Ramos (cell line): ENCODE results near the gene SLC7A7.
"Not testable (repeated sequence)": the region's sequence is repeated elsewhere in the genome, so short reads cannot be mapped to it uniquely, and the experiment has no call there.

Experiments used
- in situ Hi-C: fragments of 300-500 bp; cut with MboI; formaldehyde crosslinking; loops from one replicate; pipeline ENCODE4 v1.14.3; 2022; ENCODE audit warnings: low sequenced_read_pairs; ENCODE audit not compliant: unreplicated experiment

The SLC7A7 gene

DNA sequence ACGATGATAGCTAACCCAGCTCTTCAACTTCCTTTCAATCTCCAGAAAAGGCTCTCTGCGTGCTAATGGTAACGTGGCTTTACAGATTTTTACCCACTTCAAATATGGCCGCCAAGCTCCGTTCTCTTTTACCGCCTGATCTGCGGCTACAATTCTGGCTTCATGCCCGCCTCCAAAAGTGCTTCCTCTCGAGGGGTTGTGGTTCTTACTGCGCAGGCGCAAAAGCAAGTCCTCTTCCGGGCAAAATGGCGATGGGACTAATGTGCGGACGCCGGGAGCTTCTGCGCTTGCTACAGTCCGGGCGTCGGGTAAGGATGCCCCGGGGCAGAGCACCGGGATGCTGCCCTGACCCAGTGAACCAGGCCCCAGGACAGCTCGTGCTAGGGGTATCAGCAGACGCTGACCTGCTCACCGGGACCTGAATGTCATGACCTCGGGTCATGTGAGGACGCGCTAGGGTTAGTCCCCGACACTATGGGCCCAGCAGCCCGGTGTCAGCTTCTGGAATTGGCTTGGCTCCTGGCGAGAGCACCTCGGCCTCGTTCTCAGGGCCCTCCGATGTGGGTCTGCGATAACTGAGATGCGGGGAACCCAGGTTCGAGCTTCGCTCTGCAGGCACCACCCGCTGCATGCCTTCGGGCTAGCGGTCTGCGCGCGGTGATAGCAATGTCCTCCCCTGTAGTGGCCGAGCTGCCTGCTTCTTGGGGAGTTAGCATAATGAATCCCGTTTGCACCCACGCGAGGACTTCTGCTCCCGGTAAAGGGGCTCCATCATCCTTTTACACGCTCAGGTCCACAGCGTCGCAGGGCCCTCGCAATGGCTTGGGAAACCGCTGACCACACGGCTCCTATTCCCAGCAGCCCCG is 48.5 kb downstream of the SLC7A7 start, which contains the start of gene OXA1L:
Gene OXA1L (plus strand): TSS at position 232 of the 866 bp plus-strand sequence. CDS start 14 bp downstream, at position 246.
- in situ Hi-C loops: no loop called here

GRCh38 chr14:22764382-22764781 is 50.9 kb downstream of the SLC7A7 start:
- in situ Hi-C loops: no loop called here

- in situ Hi-C loops: no loop called here
Observed at GRCh38 chr14:22761734-22762133, 53.5 kb downstream of the SLC7A7 start.

GRCh38 chr14:22757972-22758650 is 57.1 kb downstream of the SLC7A7 start:
- in situ Hi-C loops: not testable (repeated sequence)

- in situ Hi-C loops: no loop called here
Observed at GRCh38 chr14:22753586-22753985, 61.6 kb downstream of the SLC7A7 start.

- in situ Hi-C loops: no loop called here
Observed at GRCh38 chr14:22752422-22752821, 62.8 kb downstream of the SLC7A7 start.

GRCh38 chr14:22748631-22749068 is 66.6 kb downstream of the SLC7A7 start:
- in situ Hi-C loops: no loop called here

DNA sequence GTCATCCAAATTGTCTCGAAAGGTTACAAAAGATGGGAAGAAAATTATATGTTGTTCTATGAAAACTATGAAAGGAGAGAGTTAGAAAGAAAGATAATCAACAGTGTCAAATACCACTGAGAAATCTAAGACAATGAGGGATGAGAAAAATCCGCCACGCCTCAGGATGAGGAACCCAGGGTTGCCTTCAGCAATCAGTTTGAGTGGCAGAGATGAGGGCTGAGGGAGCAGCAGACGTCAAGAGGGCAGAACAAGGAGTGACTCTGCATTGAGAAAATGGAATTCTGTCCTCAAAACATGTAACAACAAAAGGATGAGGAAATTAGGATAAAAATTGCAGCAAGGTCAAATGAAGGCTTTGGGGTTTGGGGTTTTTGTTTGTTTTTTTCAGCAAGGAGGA is 67.0 kb downstream of the SLC7A7 start:
- in situ Hi-C loops: no loop called here

DNA sequence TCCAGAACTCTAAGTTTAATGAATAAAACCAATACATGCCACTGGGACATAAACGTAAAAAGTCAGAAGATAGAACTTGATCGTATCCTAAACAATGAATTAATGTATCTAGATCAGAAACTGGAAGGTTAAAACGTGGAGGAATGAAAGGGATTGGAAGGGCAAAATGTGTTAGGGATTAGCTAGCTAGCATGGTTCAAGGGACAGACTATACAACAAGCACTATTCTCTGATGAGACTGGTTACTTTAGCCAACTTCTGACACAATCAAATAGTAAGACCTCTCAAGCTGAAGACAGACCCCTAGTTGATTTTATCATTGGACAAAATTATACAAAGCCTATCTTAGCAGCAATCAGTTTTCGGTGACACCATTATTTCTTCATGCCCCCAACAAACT is 67.5 kb downstream of the SLC7A7 start:
- in situ Hi-C loops: no loop called here

DNA sequence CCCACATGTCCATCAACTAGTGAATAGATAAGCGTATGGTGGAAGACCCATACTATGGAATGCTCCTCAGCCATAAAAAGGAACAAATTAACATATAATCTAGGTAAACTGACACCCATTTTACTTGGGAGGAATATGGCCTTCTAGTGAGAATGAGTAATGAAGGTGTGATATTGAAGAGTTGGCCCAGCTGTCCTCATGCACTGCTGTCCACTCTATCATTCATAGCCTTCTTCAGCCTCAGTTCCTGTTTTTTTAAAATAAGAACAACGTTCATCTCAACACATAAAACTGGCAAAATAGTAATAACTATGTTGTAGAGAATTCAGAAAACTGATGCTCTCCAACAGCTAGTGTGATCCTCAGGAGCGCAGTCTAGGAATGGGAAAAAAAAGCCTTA is 75.2 kb downstream of the SLC7A7 start:
- in situ Hi-C loops: no loop called here

DNA sequence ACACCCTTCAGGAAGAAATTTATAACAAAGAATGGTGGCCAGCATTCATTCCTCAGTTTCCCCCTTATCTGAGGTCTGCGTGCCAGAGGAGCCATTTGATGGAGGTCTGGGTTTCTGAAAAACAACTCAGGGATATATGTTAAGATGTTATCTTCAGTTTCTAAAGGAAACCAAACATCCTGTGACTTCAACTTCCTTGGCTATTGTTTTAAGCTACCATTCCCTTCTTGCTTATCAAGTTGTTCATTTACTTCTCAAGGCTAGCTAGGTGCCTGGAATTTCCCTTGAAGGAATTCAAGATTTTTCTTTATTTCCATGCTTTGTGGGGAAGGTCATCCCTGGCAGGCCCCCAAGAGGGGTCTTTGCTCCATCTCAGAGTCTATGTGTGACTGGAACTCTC is 75.8 kb downstream of the SLC7A7 start:
- in situ Hi-C loops: no loop called here

- in situ Hi-C loops: no loop called here
Observed at GRCh38 chr14:22737052-22737451, 78.2 kb downstream of the SLC7A7 start.

DNA sequence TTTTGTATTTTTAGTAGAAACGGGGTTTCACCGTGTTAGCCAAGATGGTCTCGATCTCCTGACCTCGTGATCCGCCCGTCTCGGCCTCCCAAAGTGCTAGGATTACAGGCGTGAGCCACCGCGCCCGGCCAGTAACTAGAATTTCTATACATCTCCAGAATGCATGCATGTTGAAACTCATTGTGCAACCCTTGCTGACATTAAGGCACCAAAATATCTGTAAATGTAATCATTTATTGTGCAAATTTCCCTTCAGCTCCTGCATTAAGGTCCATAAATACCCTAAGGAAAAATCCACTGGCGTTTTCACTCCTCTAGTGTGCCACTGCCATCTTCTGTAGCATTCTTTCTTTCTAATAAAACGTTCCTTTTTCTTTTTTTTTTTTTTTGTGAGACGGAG is 78.9 kb downstream of the SLC7A7 start:
- in situ Hi-C loops: not testable (repeated sequence)

- in situ Hi-C loops: no loop called here
Observed at GRCh38 chr14:22735096-22735495, 80.1 kb downstream of the SLC7A7 start.

DNA sequence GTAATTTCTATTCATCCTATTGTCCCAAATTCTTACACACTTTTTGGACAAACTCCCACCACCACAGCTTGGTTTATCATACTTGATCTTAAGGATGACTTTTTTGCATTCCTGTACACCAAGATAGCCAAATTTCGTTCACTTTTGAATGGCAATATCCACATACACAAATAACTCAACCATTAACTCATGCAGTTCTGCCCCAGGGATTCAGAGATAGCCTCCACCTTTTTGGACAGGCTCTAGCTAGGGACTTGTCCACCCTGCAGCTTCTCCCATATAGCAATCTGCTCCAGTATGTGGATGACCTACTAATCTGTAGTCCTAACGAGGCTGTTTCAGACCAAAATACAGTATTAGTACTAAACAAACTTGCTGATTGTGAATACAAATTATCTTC is 81.4 kb downstream of the SLC7A7 start:
- in situ Hi-C loops: no loop called here

- in situ Hi-C loops: not testable (repeated sequence)
Observed at GRCh38 chr14:22732062-22732461, 83.2 kb downstream of the SLC7A7 start.

DNA sequence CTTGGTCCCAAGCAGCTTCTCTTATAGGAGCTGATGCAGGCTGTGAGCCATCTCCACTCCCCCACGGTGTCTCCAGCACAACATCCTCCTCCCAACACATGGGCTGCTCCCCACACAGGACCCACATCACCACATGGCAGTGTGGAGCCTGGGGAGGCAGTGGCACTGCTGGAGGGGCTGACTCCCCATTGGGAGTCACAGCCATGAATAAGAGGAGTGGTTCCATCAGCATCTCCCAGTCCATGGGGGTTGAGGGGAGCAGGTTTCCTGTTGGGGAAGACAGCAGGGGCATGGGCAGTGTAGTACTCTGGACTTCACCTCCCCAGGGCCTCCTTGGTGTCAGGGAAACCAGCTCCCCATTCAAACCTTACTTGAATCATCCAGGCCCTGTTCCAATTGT is 89.2 kb downstream of the SLC7A7 start:
- in situ Hi-C loops: no loop called here

DNA sequence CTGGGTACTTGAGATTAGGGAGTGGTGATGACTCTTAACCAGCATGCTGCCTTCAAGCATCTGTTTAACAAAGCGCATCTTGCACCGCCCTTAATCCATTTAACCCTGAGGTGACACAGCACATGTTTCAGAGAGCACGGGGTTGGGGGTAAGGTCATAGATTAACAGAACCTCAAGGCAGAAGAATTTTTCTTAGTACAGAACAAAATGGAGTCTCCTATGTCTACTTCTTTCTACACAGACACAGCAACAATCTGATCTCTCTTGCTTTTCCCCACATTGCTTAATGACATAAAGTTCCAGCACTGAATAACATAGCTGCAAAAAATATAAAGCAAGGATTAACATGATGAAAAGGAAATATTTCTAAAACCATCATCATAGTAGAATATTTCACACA is 89.9 kb downstream of the SLC7A7 start:
- in situ Hi-C loops: not testable (repeated sequence)

DNA sequence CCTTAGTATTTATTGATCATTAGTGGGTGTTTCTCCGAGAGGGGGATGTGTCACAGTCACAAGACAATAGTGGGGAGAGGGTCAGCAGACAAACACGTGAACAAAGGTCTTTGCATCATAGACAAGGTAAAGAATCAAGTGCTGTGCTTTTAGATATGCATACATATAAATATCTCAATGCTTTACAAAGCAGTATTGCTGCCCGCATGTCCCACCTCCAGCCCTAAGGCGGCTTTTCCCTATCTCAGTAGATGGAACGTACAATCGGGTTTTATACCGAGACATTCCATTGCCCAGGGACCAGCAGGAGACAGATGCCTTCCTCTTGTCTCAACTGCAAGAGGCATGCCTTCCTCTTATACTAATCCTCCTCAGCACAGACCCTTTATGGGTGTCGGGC is 90.4 kb downstream of the SLC7A7 start:
- in situ Hi-C loops: not testable (repeated sequence)

- in situ Hi-C loops: no loop called here
Observed at GRCh38 chr14:22723815-22724214, 91.4 kb downstream of the SLC7A7 start.
